Endothelial cell of umbilical vein (primary cell): ENCODE data around the gene CLCN3.
"Not testable (repeated sequence)": the region's sequence is repeated elsewhere in the genome, so short reads cannot be mapped to it uniquely, and the experiment has no call there.

Experiments
- EZH2 ChIP-seq: IDR thresholded peaks from 2 replicates; pipeline ENCODE4 v1.6.1; 2012; ENCODE audit warnings: borderline replicate concordance, low read depth, mild to moderate bottlenecking, moderate library complexity, low read length, inconsistent platforms; ENCODE audit not compliant: severe bottlenecking
- TF ChIP-seq, protein P1 (sequence below), 2 donors: IDR thresholded peaks; 1 replicate in 1 of 2; 2 replicates in 1 of 2; pipeline ENCODE4 v1.5.1; 2011; ENCODE audit warnings: low read length in 2 of 2, mild to moderate bottlenecking in 2 of 2, moderate library complexity in 2 of 2, control low read depth in 1 of 2, inconsistent platforms in 1 of 2, low read depth in 1 of 2; ENCODE audit not compliant: insufficient read depth in 1 of 2; ENCODE audit errors: extremely low read depth in 1 of 2

DNA sequence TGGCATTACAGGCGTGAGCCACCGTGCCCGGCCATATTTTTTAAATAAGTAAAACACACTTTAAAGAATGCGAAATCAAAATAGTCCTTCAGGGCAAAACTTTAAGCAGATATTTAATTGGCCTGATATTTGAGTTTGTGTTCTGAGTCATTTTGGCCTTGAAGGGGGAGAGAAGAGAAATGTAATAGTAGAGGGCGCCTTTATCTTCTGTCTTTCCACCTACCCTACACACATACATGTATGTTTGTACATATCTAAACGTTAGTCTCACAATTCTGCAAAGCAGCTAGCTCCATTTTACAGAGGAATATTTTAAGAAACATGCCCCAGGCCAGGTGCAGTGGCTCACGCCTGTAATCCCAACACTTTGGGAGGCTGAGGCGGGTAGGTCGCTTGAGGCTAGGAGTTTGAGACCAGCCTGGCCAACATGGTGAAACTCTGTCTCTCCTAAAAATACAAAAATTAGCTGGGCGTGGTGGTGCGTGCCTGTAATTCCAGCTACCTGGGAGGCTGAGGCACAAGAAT, 151.2 kb downstream of the CLCN3 start:
- TF ChIP-seq, protein P1, sequence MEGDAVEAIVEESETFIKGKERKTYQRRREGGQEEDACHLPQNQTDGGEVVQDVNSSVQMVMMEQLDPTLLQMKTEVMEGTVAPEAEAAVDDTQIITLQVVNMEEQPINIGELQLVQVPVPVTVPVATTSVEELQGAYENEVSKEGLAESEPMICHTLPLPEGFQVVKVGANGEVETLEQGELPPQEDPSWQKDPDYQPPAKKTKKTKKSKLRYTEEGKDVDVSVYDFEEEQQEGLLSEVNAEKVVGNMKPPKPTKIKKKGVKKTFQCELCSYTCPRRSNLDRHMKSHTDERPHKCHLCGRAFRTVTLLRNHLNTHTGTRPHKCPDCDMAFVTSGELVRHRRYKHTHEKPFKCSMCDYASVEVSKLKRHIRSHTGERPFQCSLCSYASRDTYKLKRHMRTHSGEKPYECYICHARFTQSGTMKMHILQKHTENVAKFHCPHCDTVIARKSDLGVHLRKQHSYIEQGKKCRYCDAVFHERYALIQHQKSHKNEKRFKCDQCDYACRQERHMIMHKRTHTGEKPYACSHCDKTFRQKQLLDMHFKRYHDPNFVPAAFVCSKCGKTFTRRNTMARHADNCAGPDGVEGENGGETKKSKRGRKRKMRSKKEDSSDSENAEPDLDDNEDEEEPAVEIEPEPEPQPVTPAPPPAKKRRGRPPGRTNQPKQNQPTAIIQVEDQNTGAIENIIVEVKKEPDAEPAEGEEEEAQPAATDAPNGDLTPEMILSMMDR (IDR thresholded peaks at IDR 0.05; ENCODE audit: extremely low read depth in 1 of 2, insufficient read depth in 1 of 2, low read depth in 1 of 2, low read length in 2 of 2): not testable (repeated sequence)
- not testable (repeated sequence) for TF ChIP-seq EZH2
